HG03571 (cell line): ENCODE data around the gene KRTAP5-9.
"Not testable (repeated sequence)": the region's sequence is repeated elsewhere in the genome, so short reads cannot be mapped to it uniquely, and the experiment has no call there.

Source experiments
- ATAC-seq: cut with Tn5 transposase; IDR thresholded peaks from one replicate; pipeline ENCODE4 v1.9.1; 2021; ENCODE audit not compliant: unreplicated experiment

Gene KRTAP5-9, protein sequence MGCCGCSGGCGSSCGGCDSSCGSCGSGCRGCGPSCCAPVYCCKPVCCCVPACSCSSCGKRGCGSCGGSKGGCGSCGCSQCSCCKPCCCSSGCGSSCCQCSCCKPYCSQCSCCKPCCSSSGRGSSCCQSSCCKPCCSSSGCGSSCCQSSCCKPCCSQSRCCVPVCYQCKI

DNA sequence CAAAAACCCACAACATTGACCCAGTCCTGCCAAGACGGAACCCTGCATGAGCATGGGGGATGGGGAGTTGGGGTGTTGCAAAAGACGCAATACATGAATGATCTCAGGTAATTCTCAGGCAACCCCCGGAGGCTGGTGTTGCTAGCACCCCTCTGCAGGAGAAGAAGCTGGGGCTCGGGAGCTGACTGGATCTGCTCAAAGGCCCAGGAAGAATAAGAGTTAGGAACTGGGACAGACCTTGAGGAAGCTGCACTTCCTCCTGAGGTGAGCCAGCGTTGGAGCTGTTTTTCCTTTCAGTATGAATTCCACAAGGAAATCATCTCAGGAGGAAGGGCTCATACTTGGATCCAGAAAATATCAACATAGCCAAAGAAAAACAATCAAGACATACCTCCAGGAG, at the start of gene KRTAP5-9:
Gene KRTAP5-9 (plus strand): TSS at position 301 of the 400 bp plus-strand sequence. CDS start 238 bp downstream, outside the sequence.
- ATAC-seq: no peak

DNA sequence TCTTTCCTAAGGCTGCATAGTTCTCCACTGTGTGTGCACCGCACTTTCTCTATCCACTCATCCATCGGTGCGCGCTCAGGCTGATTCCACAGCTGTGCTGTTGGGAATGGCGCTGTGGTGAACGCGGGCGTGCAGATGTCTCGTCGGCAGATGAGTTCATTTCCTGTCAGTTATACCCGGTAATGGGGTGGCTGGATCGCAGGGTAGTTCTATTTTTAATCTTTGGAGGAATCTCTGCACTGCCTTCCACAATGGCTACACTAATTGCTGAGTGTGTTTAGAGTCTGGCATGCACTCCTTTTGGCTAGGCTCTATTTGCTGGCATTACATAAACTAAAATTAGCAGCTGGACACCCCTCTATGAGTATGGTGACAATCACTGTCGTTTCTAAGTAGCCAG, 49.1 kb upstream of the KRTAP5-9 start:
- no peak for ATAC-seq

DNA sequence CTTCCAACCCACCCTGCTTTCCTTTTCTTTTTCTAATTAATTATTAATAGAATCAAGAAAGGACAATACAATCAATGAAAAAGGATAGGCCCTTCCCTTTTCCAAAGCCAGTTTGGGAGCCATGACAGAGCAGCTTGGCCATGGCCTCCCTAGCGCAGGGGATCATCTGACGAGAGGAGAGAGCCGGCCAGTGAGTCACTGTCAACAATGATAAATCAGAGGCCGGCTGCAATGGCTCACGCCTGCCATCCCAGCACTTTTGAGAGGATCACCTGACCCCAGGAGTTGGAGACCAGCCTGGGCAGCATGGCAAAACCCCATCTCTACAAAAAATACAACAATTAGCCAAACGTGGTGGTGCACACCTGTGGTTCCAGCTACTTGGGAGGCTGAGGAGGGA, 48.7 kb upstream of the KRTAP5-9 start:
- ATAC-seq: no peak

DNA sequence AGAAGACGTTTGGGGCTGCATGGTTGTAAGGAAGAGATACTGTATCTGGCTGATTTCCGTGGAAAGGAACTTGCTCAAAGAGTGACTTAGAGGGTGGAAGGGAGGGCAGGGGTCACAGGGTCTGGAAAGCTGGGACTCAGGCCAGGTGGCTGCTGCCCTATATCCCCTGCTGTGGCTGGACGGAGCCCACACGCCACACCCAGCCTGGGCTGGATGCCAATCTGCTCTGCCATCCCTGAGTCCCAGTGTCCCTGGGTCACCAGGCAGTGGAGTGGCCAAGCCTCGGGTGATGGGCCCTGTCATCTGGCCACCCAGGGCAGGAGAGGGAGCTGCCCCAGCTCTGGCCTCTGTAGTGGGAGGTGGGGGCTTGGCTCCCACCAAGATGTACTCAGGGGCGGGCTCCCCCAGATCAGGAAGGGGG, 47.6 kb upstream of the KRTAP5-9 start:
- ATAC-seq: no peak

DNA sequence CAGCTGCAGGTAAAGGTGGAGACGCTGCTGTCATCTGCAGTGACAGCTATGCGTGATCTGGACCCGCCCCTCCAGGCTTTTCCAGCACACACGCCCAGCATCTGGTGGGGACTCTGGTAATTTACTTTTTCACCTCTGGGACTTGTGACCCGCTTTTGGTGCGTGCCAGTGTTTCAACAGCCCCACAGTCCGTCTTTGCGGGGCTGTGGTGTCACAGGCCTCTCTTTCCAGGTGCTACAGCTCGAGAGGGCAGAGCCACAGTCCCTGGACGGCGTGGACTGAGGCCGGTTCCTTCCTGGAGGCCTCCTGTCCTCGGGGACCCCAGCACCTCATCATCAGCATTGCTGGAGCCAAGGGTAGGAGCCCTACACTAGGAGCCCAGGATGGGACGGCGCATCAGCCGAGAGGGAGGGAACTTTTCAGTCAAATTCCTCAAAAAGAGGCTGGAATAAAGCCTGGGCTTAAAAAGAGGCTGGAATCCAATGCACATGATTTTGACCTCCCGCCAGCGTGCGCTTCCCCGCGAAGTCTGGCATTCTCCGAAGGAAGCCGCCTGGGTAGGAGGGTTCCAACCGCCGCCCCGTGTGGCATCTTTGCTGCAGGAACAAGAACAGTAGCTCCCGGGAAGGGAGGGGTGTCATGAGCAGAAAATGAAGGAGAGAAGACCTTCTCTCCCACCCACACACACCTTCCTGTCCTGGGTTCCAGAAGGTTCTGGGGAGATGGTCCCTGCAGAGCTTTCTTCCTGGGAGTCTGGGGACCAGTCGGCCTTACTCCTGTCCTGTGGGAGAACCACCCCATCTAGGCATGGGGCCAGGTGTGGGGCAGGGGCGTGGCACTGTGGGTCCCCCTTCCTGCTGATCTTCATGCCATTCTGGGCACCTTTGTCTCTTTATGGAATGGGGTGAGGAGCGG, 46.9 kb upstream of the KRTAP5-9 start:
- no peak for ATAC-seq

DNA sequence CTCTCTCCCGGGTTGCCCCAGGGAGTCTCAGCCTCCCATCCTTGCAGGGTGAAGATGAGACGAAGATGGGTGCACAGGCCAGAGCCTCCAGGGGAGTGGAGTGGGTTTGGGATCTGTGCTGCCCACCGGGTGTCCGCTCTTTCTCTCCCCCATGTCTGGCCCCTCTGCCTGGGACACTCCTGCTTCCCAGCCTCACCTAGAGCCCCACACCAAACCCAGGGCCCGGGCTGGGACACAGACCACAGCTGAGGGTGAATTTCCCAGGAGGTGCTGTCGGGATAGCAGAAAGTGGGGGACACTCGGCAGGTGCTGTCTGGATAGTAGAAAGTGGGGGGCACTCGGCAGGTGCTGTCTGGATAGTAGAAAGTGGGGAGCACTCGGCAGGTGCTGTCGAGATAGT, 46.2 kb upstream of the KRTAP5-9 start:
- ATAC-seq: no peak

DNA sequence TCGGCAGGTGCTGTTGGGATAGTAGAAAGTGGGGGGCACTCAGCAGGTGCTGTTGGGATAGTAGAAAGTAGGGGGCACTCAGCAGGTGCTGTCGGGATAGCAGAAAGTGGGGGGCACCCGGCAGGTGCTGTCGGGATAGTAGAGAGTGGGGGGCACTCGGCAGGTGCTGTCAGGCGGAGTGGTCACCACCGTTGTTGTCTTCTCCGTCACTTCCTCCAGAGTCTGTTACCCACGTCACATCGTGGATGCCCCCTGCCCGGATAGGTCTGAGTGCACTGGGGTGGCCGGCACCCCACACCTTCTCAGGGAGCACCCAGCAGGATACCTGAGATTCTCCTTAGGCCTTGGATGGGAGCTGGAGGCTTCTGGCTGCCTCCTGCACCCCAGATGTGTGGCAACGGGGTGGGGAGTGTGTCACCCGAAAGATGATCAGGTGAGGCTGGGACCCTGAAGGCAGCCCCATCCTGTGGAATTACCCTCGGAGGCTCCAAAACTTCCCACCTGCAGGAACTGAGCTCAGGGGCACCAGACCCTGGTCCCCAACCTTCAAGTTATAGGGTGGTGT, 45.3 kb upstream of the KRTAP5-9 start:
- ATAC-seq: no peak

DNA sequence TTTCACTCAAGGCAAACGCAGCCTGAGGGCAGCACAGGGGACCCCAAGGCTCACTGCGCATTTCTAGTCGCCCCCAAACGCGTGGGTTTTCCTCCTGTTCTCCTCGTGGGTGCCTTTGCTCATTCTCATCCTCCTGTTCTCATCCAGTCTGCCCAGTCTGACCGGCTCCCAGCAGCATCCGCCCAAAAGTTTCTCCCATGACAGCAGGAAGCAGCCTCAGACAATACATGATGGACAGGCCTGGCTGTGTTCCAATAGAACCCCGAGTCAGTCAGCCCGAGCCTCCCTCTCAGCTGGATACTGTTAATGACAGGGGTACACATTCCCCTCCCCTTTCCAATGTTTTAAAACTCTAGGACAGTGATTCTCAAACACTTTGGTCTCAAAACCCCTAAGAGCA, 43.7 kb upstream of the KRTAP5-9 start:
- ATAC-seq: no peak

DNA sequence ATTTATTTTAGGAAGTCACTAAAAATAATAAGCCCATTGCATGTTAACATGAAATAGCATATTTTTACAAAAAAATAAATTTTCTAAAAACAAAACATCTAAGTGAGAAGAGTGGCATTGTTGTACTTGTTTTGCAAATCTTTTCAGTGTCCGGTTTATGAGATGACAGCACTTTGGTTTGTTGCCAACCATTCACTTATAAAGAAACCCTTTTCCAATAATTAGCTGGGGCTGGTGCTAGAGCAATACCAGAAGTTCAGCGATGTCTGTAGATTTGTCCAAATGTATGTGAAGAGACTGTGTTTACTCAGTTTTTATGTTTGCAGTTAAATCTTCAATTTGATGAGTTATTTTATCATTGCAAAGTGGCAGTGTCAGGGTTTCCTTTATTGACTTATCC, 43.2 kb upstream of the KRTAP5-9 start:
- no peak for ATAC-seq

DNA sequence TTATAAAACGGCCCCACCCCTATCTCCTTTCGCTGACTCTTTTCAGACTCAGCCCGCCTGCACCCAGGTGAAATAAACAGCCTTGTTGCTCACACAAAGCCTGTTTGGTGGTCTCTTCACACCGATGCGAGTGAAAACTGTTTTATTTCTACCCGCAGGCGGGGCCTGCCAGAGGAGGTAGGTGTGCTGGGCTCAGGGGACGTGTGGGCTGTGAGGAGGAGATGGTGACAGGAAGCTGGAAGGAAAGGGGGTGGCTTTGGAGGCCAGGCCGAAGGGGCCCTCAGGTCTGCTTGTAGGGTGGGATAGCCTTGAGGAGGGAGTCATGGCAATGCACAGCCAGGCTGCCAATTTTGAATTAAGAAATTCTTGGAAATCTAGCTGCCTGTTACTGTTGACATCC, 42.4 kb upstream of the KRTAP5-9 start:
- no peak for ATAC-seq

DNA sequence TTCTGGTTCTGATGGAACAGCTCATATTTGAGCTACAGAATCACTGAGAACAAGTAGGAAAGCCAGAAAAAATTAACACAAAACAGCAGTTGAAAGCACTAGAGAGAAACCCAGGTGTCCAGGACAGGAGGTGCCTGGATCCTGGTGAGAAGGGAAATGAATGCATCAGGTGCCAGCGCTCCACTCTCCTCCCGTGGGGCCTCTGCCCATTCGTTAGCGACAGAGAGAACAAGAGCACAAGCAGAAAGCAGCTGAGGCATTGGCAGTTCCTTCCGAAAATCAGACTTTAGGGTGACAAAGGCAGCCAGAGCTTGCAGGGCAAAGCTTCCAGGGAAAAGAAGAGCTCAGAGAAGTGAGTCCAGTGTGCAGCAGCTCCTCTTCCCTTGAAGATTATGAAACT, 41.1 kb upstream of the KRTAP5-9 start:
- no peak for ATAC-seq

DNA sequence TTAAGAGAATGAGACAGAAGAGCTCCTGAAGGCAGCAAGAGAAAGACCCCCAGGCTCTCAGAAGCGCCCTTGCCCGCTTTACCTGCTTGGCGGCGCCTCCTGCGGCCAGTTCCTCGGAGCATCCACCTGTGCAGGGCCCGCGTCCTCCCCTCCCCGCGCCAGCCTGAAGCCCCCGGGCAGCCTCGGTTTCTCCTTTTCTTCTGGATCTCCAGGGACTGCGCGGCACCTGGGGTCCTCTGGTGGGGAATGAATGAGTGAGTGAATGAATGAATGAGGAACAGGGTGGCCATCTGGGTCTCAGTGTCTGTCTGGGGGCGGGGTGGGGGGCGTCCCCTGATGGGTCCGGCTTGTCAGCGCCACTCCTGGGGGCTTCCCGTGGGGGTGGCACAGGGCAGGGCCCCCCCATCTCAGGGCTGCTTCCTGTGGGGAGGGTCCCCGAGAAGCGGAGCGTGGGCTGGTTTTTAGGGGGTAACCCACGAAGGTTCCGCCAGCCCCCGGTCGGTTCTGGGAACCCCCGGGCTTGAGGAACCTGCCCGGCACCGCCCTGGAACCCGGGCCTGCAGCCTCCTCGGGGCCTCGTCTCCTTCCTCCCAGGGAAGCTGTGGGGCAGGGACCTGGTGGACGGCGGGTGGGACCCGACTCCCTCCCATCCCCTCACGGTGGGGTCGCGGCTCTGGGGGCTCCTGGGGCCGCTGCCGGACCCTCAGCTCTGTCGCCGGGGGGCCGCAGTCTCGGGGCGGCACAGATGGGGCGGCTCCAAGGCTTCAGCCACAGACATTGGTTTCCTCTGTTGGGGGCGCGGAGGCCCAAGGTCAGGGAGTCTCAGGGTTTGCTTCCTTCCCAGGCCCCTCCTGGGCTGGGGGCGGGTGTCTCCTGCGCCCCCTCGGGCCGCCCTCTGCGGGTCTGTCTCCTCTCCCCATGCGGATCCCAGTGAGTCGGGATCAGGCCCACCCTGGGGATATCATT, 29.4 kb upstream of the KRTAP5-9 start:
- ATAC-seq: no peak

DNA sequence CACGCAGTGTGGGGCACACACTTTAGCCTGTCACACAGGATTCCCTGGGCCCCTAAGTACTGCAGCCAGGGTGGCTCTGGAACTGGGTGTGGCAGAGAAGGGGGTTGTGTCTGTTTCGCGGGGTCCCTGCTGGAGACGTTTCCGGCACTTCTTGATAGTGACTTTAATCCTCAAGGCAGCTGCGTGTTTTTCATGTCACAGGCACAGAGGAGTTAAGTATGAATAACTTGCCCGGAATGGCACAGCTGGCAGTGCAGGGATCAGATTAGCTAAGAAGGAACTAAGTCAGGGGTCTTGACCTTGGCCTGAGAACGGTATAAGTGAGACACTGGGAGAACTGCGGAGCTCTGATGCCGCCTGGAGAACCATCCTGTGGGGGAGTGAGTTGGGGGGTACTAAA, 28.7 kb upstream of the KRTAP5-9 start:
- ATAC-seq: no peak

DNA sequence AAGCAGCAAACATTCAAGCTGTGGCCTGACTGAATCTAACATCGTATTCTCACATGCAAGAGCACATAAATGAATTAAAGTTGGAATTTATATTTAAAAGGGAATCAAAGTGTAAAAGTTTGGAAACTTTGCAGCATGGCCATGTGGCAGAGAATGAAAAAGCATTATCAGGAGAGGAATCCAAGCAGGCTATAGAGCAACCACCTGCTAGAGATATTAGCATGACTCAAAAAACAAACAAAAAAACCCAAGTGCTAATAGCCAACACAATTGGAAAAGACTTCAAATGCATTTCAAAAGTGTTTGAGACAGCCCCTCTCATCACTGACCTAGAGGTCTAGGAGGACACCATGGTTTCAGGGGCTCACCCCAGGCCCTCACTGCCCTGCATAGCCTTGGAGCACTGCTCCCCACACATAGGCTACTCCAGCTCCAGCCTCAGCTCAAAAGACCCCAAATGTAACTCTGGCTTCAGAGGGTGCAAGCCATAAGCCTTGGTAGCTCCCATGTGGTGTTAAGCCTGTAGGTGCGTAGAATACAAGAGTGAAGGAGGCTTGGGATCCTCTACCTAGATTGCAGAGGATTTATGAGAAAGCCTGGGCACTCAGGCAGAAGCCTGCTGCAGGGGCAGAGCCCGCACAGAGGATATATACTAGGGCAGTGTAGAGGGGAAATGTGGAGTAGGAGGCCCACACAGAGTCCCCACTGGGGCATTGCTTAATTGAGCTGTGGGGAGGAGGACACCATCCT, 22.9 kb upstream of the KRTAP5-9 start:
- no peak for ATAC-seq

DNA sequence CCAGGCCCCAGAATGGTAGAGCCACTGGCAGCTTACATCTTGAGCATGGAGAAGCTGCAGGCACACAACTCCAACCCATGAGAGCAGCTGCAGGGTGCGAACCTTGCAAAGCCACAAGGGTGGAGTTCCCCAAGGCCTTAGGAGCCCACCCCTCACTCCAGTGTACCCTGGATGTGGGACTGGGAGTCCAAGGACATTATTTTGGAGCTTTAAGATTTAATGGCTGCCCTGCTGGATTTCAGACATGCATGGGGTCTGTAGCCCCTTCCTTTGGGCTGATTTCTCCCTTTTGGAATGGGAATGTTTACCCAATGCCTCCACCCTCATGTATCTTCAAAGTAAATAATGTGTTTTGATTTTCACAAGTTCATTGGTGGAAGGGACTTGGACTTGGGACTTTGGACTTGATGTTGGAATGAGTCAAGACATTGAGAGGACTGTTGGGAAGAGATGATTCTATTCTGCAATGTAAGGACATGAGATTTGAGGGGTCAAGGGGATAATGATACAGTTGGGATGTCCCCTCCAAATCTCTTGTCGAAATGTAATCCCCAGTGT, 22.2 kb upstream of the KRTAP5-9 start:
- ATAC-seq: no peak

DNA sequence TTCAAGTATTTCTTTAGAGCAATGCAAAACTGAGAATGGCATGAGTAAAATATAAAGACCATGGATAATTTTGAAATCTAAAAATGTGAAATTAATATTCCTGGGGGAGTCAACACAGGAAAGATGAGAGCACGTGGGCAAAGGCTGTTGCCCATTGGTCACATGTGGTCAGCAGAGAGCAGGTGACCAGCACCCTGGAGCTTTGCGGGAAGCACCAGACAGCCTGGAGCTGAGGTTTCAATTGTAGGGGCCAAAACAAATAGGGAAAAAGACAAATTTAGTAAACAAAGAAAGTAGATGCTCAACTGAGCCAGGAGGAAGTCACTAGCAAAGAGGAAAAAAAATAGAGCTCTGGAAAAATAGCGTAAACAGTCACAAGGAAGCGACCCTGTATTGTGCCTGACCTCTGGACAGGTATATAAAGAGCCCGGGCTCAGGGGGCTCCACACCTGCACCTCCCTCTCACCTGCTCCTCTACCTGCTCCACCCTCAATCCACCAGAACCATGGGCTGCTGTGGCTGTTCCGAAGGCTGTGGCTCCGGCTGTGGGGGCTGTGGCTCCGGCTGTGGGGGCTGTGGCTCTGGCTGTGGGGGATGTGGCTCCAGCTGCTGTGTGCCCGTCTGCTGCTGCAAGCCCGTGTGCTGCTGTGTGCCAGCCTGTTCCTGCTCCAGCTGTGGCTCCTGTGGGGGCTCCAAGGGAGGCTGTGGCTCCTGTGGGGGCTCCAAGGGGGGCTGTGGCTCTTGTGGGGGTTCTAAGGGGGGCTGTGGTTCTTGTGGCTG, 21.2 kb upstream of the KRTAP5-9 start, which contains the start of gene KRTAP5-7:
Gene KRTAP5-7 (plus strand): TSS at position 472 of the 780 bp plus-strand sequence. CDS start 34 bp downstream, at position 506.
- ATAC-seq: not testable (repeated sequence)

DNA sequence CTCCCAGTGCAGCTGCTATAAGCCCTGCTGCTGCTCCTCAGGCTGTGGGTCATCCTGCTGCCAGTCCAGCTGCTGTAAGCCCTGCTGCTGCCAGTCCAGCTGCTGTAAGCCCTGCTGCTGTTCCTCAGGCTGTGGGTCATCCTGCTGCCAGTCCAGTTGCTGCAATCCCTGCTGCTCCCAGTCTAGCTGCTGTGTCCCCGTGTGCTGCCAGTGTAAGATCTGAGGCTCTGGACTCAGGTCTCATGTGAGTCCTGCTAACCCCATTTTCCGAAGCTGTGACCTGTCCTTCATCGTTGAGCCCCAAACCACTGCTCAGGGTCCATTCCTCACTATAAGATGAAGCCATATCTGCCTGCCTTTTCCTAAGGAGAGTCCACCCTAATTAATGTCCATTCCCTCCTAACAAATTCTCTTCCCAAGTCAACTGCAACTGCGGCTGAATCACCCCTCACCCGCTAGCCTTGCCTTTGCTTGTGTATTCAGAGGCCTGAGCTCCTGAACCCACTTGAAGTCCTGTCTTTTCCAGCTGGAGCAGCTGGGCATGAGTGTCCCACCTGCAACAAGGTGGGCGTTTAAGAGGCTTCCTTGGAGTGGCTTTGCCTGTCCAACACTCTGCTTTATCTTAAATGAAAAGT, 20.5 kb upstream of the KRTAP5-9 start:
- ATAC-seq: no peak

DNA sequence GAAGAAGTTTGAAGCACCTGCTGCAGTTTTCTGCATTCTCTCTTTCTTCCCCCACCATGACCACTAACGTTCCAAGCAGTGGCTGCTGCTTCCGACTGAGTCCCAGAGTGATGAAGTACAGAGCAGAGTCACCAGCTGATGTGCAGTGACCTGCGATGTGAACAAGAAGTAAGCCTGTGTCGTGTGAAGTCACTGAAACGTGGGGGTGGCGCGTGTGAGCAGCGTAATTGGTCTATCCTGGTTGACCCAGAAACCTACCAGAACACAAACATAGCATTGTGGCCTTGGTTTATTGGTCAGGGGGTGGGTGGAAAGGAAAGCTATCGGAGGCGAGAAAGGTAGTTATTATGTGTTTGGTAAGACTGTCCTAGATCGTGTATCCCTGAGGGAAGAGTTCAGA, 17.6 kb upstream of the KRTAP5-9 start:
- ATAC-seq: no peak
